Measurements from ENCODE around the gene CPXM2. TPM values are rescaled to one million over a fixed set of nuclear protein-coding genes. Genes with fewer than 3 reads are reported as not detected.

CPXM2 gene
- total and polyA plus RNA-seq, 10 of the 15 experiments (the other 5 are each of a cell fraction or from before 2014, with no cell fraction given), result 0.08 to 1.1 (median 0.58) TPM

DNA sequence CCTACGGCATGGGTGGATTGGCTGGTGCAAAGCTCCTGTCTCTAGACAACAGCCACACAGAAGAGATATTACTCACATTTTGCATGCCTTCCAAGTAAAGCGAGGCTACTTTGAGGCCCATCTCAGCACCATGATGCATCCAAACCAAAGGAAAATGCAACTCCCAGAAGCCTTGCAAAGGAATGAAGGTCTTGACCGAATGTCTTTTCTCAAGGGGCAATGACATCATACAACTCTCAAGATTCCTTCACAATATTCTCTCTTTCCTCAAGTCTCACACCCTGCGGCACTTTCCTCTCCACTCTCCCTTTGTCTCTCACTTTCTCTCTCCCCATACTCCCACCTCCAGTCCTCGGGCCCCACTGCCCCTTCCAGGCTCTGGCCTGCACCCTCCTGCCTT, 44.8 kb upstream of the CPXM2 start:
- POLR2A ChIA-PET, result no interaction called here
- no peak for ATAC-seq
- Histone ChIP-seq H3K9me3 (replicated peaks; ENCODE audit: control insufficient read depth, insufficient read depth, low read length) (no peaks in the 10 kb centered on the region; the same call in 2 of the 3 replicates), H3K4me1 (ENCODE audit: control insufficient read depth, insufficient read depth, low read length) (no peaks in the 10 kb centered on the region), H2AFZ (ENCODE audit: control insufficient read depth, low read depth, low read length) (no peak overlapping the region), H3K79me2 (ENCODE audit: control insufficient read depth, insufficient read depth, low read length) (no peaks in the 10 kb centered on the region), H3K4me2 (ENCODE audit: control insufficient read depth, insufficient read depth) (no peak overlapping the region), H3K36me3 (ENCODE audit: control insufficient read depth in 2 of 2, insufficient read depth in 2 of 2, low read length in 1 of 2) (no peaks in the 10 kb centered on the region), H3K27me3 (replicated peaks in 1 of 2; ENCODE audit: control insufficient read depth in 2 of 2, insufficient read depth in 2 of 2, low read length in 1 of 2) (no peaks in the 10 kb centered on the region), H3K4me3 (no peak overlapping the region), H3K27ac (ENCODE audit: control insufficient read depth, insufficient read depth) (no peak overlapping the region), H3K9ac (ENCODE audit: control insufficient read depth, insufficient read depth, low read length) (no peak overlapping the region), H4K20me1 (ENCODE audit: control insufficient read depth, insufficient read depth) (no peaks in the 10 kb centered on the region)
- TF ChIP-seq BACH1 (IDR thresholded peaks at IDR 0.05; ENCODE audit: borderline replicate concordance), result no peak
- TF ChIP-seq, protein P1, sequence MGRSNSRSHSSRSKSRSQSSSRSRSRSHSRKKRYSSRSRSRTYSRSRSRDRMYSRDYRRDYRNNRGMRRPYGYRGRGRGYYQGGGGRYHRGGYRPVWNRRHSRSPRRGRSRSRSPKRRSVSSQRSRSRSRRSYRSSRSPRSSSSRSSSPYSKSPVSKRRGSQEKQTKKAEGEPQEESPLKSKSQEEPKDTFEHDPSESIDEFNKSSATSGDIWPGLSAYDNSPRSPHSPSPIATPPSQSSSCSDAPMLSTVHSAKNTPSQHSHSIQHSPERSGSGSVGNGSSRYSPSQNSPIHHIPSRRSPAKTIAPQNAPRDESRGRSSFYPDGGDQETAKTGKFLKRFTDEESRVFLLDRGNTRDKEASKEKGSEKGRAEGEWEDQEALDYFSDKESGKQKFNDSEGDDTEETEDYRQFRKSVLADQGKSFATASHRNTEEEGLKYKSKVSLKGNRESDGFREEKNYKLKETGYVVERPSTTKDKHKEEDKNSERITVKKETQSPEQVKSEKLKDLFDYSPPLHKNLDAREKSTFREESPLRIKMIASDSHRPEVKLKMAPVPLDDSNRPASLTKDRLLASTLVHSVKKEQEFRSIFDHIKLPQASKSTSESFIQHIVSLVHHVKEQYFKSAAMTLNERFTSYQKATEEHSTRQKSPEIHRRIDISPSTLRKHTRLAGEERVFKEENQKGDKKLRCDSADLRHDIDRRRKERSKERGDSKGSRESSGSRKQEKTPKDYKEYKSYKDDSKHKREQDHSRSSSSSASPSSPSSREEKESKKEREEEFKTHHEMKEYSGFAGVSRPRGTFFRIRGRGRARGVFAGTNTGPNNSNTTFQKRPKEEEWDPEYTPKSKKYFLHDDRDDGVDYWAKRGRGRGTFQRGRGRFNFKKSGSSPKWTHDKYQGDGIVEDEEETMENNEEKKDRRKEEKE (IDR thresholded peaks at IDR 0.05), result no peak
- no peak for TF ChIP-seq MYB (IDR thresholded peaks at IDR 0.05; ENCODE audit: borderline replicate concordance, low read depth, low read length)
- TF ChIP-seq MEF2B (IDR thresholded peaks at IDR 0.05; ENCODE audit: partially characterized antibody, poor library complexity, severe bottlenecking), result no peak
- TF ChIP-seq, protein P2, sequence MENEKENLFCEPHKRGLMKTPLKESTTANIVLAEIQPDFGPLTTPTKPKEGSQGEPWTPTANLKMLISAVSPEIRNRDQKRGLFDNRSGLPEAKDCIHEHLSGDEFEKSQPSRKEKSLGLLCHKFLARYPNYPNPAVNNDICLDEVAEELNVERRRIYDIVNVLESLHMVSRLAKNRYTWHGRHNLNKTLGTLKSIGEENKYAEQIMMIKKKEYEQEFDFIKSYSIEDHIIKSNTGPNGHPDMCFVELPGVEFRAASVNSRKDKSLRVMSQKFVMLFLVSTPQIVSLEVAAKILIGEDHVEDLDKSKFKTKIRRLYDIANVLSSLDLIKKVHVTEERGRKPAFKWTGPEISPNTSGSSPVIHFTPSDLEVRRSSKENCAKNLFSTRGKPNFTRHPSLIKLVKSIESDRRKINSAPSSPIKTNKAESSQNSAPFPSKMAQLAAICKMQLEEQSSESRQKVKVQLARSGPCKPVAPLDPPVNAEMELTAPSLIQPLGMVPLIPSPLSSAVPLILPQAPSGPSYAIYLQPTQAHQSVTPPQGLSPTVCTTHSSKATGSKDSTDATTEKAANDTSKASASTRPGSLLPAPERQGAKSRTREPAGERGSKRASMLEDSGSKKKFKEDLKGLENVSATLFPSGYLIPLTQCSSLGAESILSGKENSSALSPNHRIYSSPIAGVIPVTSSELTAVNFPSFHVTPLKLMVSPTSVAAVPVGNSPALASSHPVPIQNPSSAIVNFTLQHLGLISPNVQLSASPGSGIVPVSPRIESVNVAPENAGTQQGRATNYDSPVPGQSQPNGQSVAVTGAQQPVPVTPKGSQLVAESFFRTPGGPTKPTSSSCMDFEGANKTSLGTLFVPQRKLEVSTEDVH (IDR thresholded peaks at IDR 0.05; ENCODE audit: low read depth, partially characterized antibody), result no peak
- no peak for TF ChIP-seq MYC (IDR thresholded peaks at IDR 0.05; ENCODE audit: insufficient read depth, insufficient read length, insufficient replicate concordance, low read length, severe bottlenecking)
- TF ChIP-seq FOS (IDR thresholded peaks at IDR 0.05; ENCODE audit: borderline replicate concordance, extremely low read depth, insufficient read length), result no peak
- TF ChIP-seq NR2C1 (IDR thresholded peaks at IDR 0.05), result no peak
- TF ChIP-seq, protein P3, sequence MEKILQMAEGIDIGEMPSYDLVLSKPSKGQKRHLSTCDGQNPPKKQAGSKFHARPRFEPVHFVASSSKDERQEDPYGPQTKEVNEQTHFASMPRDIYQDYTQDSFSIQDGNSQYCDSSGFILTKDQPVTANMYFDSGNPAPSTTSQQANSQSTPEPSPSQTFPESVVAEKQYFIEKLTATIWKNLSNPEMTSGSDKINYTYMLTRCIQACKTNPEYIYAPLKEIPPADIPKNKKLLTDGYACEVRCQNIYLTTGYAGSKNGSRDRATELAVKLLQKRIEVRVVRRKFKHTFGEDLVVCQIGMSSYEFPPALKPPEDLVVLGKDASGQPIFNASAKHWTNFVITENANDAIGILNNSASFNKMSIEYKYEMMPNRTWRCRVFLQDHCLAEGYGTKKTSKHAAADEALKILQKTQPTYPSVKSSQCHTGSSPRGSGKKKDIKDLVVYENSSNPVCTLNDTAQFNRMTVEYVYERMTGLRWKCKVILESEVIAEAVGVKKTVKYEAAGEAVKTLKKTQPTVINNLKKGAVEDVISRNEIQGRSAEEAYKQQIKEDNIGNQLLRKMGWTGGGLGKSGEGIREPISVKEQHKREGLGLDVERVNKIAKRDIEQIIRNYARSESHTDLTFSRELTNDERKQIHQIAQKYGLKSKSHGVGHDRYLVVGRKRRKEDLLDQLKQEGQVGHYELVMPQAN (conservative IDR thresholded peaks at IDR 0.05), result no peak
- TF ChIP-seq, protein P4, sequence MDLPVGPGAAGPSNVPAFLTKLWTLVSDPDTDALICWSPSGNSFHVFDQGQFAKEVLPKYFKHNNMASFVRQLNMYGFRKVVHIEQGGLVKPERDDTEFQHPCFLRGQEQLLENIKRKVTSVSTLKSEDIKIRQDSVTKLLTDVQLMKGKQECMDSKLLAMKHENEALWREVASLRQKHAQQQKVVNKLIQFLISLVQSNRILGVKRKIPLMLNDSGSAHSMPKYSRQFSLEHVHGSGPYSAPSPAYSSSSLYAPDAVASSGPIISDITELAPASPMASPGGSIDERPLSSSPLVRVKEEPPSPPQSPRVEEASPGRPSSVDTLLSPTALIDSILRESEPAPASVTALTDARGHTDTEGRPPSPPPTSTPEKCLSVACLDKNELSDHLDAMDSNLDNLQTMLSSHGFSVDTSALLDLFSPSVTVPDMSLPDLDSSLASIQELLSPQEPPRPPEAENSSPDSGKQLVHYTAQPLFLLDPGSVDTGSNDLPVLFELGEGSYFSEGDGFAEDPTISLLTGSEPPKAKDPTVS (IDR thresholded peaks at IDR 0.05; ENCODE audit: low read depth, low read length), result no peak
- TF ChIP-seq CHD1 (IDR thresholded peaks at IDR 0.05; ENCODE audit: low read depth, low read length), result no peak
- TF ChIP-seq MEF2A (IDR thresholded peaks at IDR 0.05; ENCODE audit: insufficient read depth, low read depth, low read length), result no peak
- TF ChIP-seq RUNX3 (IDR thresholded peaks at IDR 0.05; ENCODE audit: low read length), result no peak
- RAD21 ChIA-PET (ENCODE audit: unreplicated experiment), result no interaction called here
- in situ Hi-C loops (cut with MboI), result no loop called here
- no peak for FAIRE-seq
- 45% methylated on average over 5 of the region's 5 CpGs for WGBS (ENCODE audit: insufficient coverage, insufficient replicate concordance, low lambda C conversion rate, missing lambda C conversion rate)
- SMC1A ChIA-PET (ENCODE audit: uncharacterized antibody, unreplicated experiment), result interaction anchor here (1.1 kb wide), 1 partner anchor 48 kb away, joined by 3 read pairs; no protein-coding TSS in a partner anchor
- BruUV-seq (replicated peaks), result no TSS peak
- CTCF ChIA-PET, result interaction anchor here (1.0 kb wide), 1 partner anchor 33 kb away, joined by 3 read pairs; no protein-coding TSS in a partner anchor
- intact Hi-C loops (cut with micrococcal nuclease; ENCODE audit: unreplicated experiment), result no loop called here
- no peak for DNase-seq (ENCODE audit: low read depth, low spot score)
